ENCODE results near the gene PKNOX1. TPM values are rescaled to one million over a fixed set of nuclear protein-coding genes. Genes with fewer than 3 reads are reported as not detected.

Gene PKNOX1
- total and polyA plus RNA-seq, 9 of the 15 experiments (the other 6 are each of a cell fraction or from before 2014, with no cell fraction given): 8.8 to 25.9 (median 13.2) TPM

DNA sequence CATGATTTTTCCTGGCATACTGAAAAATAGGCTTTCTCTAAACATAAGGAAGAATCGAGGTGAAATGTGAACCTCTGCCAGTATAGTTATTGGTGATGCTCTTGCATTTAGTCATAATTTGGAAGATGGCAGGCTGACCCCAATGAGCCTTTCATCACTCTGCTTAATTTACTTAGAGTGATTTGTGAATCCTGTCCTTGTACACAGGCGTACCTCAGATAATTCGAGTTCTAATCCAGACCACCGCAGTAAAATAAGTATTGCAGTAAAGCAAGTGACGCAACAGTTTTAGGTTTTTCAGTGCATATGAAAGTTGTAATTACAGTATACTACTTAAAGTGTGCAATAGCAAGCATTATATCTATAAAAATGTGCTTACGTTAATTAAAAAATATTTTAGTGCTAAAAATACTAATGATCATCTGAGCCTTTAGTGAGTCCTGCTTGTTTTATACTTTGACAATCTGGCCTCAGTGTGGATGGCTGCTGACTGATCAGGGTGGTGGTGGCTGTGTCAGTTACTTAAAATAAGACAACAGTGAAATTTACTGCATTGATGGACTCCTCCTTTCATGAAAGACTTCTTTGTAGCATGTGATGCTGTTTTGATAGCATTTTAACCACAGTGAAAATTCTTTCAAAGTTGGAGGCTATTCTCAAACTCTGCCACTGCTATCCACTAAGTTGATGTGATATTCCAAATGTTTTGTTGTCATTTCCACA is 1.7 kb downstream of the PKNOX1 start (continued):
- TF ChIP-seq SMAD4 (CRISPR knock-in tag; conservative IDR thresholded peaks at IDR 0.05): no peak
- TF ChIP-seq FOXA3 (CRISPR knock-in tag; conservative IDR thresholded peaks at IDR 0.05 in 1 of 2, IDR thresholded peaks at IDR 0.05 in 1 of 2): 0 out of 4 replicates have a peak, but pooled peaks of 1 of the 2 experiments have one; percentile 32
- TF ChIP-seq IRF2 (CRISPR knock-in tag; IDR thresholded peaks at IDR 0.05): no peak
- peak; percentile 57; the same call in 1 of the 2 replicates for TF ChIP-seq ZSCAN29 (IDR thresholded peaks at IDR 0.05)
- TF ChIP-seq ZFP30 (CRISPR knock-in tag; IDR thresholded peaks at IDR 0.05; ENCODE audit: borderline replicate concordance): no peak
- 0 out of 2 replicates have a peak, but pooled peaks have one; percentile 2 for TF ChIP-seq TCF3 (CRISPR knock-in tag; IDR thresholded peaks at IDR 0.05)
- TF ChIP-seq, protein P1, sequence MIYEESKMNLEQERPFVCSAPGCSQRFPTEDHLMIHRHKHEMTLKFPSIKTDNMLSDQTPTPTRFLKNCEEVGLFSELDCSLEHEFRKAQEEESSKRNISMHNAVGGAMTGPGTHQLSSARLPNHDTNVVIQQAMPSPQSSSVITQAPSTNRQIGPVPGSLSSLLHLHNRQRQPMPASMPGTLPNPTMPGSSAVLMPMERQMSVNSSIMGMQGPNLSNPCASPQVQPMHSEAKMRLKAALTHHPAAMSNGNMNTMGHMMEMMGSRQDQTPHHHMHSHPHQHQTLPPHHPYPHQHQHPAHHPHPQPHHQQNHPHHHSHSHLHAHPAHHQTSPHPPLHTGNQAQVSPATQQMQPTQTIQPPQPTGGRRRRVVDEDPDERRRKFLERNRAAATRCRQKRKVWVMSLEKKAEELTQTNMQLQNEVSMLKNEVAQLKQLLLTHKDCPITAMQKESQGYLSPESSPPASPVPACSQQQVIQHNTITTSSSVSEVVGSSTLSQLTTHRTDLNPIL (CRISPR knock-in tag; IDR thresholded peaks at IDR 0.05): 0 out of 2 replicates have a peak, but pooled peaks have one; percentile 57
- TF ChIP-seq, protein P2, sequence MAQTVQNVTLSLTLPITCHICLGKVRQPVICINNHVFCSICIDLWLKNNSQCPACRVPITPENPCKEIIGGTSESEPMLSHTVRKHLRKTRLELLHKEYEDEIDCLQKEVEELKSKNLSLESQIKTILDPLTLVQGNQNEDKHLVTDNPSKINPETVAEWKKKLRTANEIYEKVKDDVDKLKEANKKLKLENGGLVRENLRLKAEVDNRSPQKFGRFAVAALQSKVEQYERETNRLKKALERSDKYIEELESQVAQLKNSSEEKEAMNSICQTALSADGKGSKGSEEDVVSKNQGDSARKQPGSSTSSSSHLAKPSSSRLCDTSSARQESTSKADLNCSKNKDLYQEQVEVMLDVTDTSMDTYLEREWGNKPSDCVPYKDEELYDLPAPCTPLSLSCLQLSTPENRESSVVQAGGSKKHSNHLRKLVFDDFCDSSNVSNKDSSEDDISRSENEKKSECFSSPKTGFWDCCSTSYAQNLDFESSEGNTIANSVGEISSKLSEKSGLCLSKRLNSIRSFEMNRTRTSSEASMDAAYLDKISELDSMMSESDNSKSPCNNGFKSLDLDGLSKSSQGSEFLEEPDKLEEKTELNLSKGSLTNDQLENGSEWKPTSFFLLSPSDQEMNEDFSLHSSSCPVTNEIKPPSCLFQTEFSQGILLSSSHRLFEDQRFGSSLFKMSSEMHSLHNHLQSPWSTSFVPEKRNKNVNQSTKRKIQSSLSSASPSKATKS (CRISPR knock-in tag; IDR thresholded peaks at IDR 0.05): no peak
- no peak for TF ChIP-seq PTRF (tag; IDR thresholded peaks at IDR 0.05)
- peak; percentile 27; the same call in 1 of the 2 replicates for TF ChIP-seq SP1 (CRISPR knock-in tag; IDR thresholded peaks at IDR 0.05)
- TF ChIP-seq SNIP1 (IDR thresholded peaks at IDR 0.05; ENCODE audit: low read depth): no peak
- no peak for TF ChIP-seq ASH1L (IDR thresholded peaks at IDR 0.05; ENCODE audit: borderline replicate concordance, low read depth, partially characterized antibody)
- TF ChIP-seq MECOM (CRISPR knock-in tag; IDR thresholded peaks at IDR 0.05): no peak
- TF ChIP-seq, protein P3, sequence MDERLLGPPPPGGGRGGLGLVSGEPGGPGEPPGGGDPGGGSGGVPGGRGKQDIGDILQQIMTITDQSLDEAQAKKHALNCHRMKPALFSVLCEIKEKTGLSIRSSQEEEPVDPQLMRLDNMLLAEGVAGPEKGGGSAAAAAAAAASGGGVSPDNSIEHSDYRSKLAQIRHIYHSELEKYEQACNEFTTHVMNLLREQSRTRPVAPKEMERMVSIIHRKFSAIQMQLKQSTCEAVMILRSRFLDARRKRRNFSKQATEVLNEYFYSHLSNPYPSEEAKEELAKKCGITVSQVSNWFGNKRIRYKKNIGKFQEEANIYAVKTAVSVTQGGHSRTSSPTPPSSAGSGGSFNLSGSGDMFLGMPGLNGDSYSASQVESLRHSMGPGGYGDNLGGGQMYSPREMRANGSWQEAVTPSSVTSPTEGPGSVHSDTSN (CRISPR knock-in tag; IDR thresholded peaks at IDR 0.05; ENCODE audit: low read depth): no peak
- TF ChIP-seq, protein P3 (tag; conservative IDR thresholded peaks at IDR 0.05; ENCODE audit: low read depth): 0 out of 2 replicates have a peak, but pooled peaks have one; percentile 25
- no peak for TF ChIP-seq U2AF2 (optimal IDR thresholded peaks at IDR 0.05; ENCODE audit: low read depth, low read length)
- no peak for TF ChIP-seq ARHGAP35 (IDR thresholded peaks at IDR 0.05; ENCODE audit: partially characterized antibody)
- TF ChIP-seq KAT7 (CRISPR knock-in tag; IDR thresholded peaks at IDR 0.05; ENCODE audit: borderline replicate concordance): no peak
- no peak for TF ChIP-seq MIER1 (IDR thresholded peaks at IDR 0.05; ENCODE audit: low read depth)
- no peak for TF ChIP-seq MCM7 (IDR thresholded peaks at IDR 0.05)
- TF ChIP-seq RHOXF2B (CRISPR knock-in tag; conservative IDR thresholded peaks at IDR 0.05): no peak
- TF ChIP-seq ZBTB7A (IDR thresholded peaks at IDR 0.05; ENCODE audit: borderline replicate concordance, control insufficient read depth, low read depth, low read length): no peak
- TF ChIP-seq PML (IDR thresholded peaks at IDR 0.05; ENCODE audit: low read length): peak; percentile 19; the same call in 1 of the 2 replicates

All from K562 (cell line).